Measurements from ENCODE around the gene PAX7.
"Not testable (repeated sequence)": the region's sequence is repeated elsewhere in the genome, so short reads cannot be mapped to it uniquely, and the experiment has no call there.

Gene PAX7

GRCh38 chr1:18630511-18631495 is at the start of gene PAX7:
PAX7 (plus strand) TSS chr1:18630846; CDS start chr1:18631604, 758 bp downstream.
- FAIRE-seq: no peak

GRCh38 chr1:18581420-18581880 is 49.2 kb upstream of the PAX7 start:
- no peak for FAIRE-seq

GRCh38 chr1:18582890-18583289 is 47.8 kb upstream of the PAX7 start:
- no peak for FAIRE-seq

- FAIRE-seq: no peak
These were observed 47.2 kb upstream of the PAX7 start for GRCh38 chr1:18583326-18583941.

GRCh38 chr1:18586016-18586415 is 44.6 kb upstream of the PAX7 start:
- FAIRE-seq: not testable (repeated sequence)

- no peak for FAIRE-seq
These were observed 42.6 kb upstream of the PAX7 start for GRCh38 chr1:18588093-18588492.

GRCh38 chr1:18592368-18592767 is 38.3 kb upstream of the PAX7 start:
- no peak for FAIRE-seq

- FAIRE-seq: no peak
These were observed 33.2 kb upstream of the PAX7 start for GRCh38 chr1:18597160-18598042.

- FAIRE-seq: no peak
These were observed 31.6 kb upstream of the PAX7 start for GRCh38 chr1:18599086-18599485.

GRCh38 chr1:18599704-18600103 is 30.9 kb upstream of the PAX7 start:
- FAIRE-seq: no peak

- no peak for FAIRE-seq
These were observed 28.0 kb upstream of the PAX7 start for GRCh38 chr1:18602533-18603211.

GRCh38 chr1:18603212-18603852 is 27.3 kb upstream of the PAX7 start:
- FAIRE-seq: no peak

GRCh38 chr1:18606443-18607288 is 24.0 kb upstream of the PAX7 start:
- no peak for FAIRE-seq

- no peak for FAIRE-seq
These were observed 23.3 kb upstream of the PAX7 start for GRCh38 chr1:18607289-18607760.

- no peak for FAIRE-seq
These were observed 22.1 kb upstream of the PAX7 start for GRCh38 chr1:18608534-18608933.

- FAIRE-seq: no peak
These were observed 19.3 kb upstream of the PAX7 start for GRCh38 chr1:18611311-18611710.

GRCh38 chr1:18612073-18612472 is 18.6 kb upstream of the PAX7 start:
- FAIRE-seq: no peak

- FAIRE-seq: no peak
These were observed 16.4 kb upstream of the PAX7 start for GRCh38 chr1:18614069-18614735.

- FAIRE-seq: no peak
These were observed 11.8 kb upstream of the PAX7 start for GRCh38 chr1:18618546-18619466.
